KMS-11 (cell line): Measurements from ENCODE around the gene ENPP5.

ENCODE experiments used
- H2AFZ ChIP-seq: fragments of 200-600 bp; sonication (generic); 2 replicates; pipeline ENCODE4 v1.6.1; 2016; ENCODE audit warnings: antibody characterized with exemption, mixed run types, low read depth
- H3K27ac ChIP-seq: fragments of 200-600 bp; sonication (generic); 2 replicates; pipeline ENCODE4 v1.6.1; 2016; ENCODE audit warnings: mild to moderate bottlenecking, mixed run types
- H3K27me3 ChIP-seq: fragments of 200-600 bp; sonication (generic); 2 replicates; pipeline ENCODE4 v1.6.1; 2017; ENCODE audit warnings: mild to moderate bottlenecking, low read depth, mixed run types, moderate library complexity; ENCODE audit not compliant: insufficient read depth
- H3K36me3 ChIP-seq: fragments of 200-600 bp; sonication (generic); 2 replicates; pipeline ENCODE4 v1.6.1; 2017; ENCODE audit warnings: mild to moderate bottlenecking, mixed run types; ENCODE audit not compliant: insufficient read depth
- H3K4me1 ChIP-seq: fragments of 200-600 bp; sonication (generic); 2 replicates; pipeline ENCODE4 v1.6.1; 2016; ENCODE audit warnings: mild to moderate bottlenecking, low read depth, mixed run types; ENCODE audit not compliant: poor library complexity, severe bottlenecking
- H3K4me2 ChIP-seq: fragments of 200-600 bp; sonication (generic); 2 replicates; pipeline ENCODE4 v1.7.0; 2016; ENCODE audit warnings: mild to moderate bottlenecking, mixed run types
- H3K4me3 ChIP-seq: fragments of 200-600 bp; sonication (generic); IDR thresholded peaks from 2 replicates; pipeline ENCODE4 v1.6.1; 2017; ENCODE audit warnings: low read depth, low read length, mixed read lengths; ENCODE audit not compliant: insufficient read depth
- H3K79me2 ChIP-seq: fragments of 200-600 bp; sonication (generic); 2 replicates; pipeline ENCODE4 v1.6.1; 2016; ENCODE audit warnings: low read depth, mixed run types; ENCODE audit not compliant: insufficient read depth
- H3K9ac ChIP-seq: fragments of 200-600 bp; sonication (generic); 2 replicates; pipeline ENCODE4 v1.6.1; 2016; ENCODE audit warnings: mild to moderate bottlenecking, mixed run types
- H4K20me1 ChIP-seq: fragments of 200-600 bp; sonication (generic); 2 replicates; pipeline ENCODE4 v1.6.1; 2016; ENCODE audit warnings: mild to moderate bottlenecking, mixed run types; ENCODE audit not compliant: insufficient read depth
- CTCF ChIP-seq: fragments of 200-600 bp; sonication (generic); conservative IDR thresholded peaks from 2 replicates; pipeline ENCODE4 v1.6.1; 2017; ENCODE audit warnings: low read depth, mild to moderate bottlenecking, antibody characterized with exemption, low read length, moderate library complexity, mixed read lengths

Gene ENPP5

GRCh38 chr6:46144270-46144669, 26.5 kb downstream of the ENPP5 start:
- no peak for TF ChIP-seq CTCF
- Histone ChIP-seq H3K4me3 (no peak overlapping the region), H3K9ac (no peak overlapping the region), H3K27ac (no peak overlapping the region), H3K79me2 (no peaks in the 10 kb centered on the region), H3K4me2 (no peak overlapping the region), H3K4me1 (no peaks in the 10 kb centered on the region), H2AFZ (no peak overlapping the region), H4K20me1 (no peaks in the 10 kb centered on the region), H3K27me3 (no peaks in the 10 kb centered on the region), H3K36me3 (no peaks in the 10 kb centered on the region)

- Histone ChIP-seq H3K4me2 (no peak overlapping the region), H3K79me2 (peaks cover 11% of the 10 kb centered on the region), H3K36me3 (no peaks in the 10 kb centered on the region), H3K4me1 (peaks cover 9% of the 10 kb centered on the region), H2AFZ (no peak overlapping the region), H4K20me1 (no peaks in the 10 kb centered on the region), H3K9ac (no peak overlapping the region), H3K27me3 (no peaks in the 10 kb centered on the region), H3K4me3 (no peak overlapping the region), H3K27ac (no peak overlapping the region)
- TF ChIP-seq CTCF: no peak
These were observed 32.5 kb downstream of the ENPP5 start for GRCh38 chr6:46138281-46138680.

GRCh38 chr6:46137387-46137786, 33.4 kb downstream of the ENPP5 start:
- Histone ChIP-seq H4K20me1 (no peaks in the 10 kb centered on the region), H3K9ac (no peak overlapping the region), H3K4me1 (peaks cover 9% of the 10 kb centered on the region), H3K4me3 (no peak overlapping the region), H3K4me2 (no peak overlapping the region), H2AFZ (no peak overlapping the region), H3K79me2 (peaks cover 11% of the 10 kb centered on the region), H3K27me3 (no peaks in the 10 kb centered on the region), H3K27ac (no peak overlapping the region), H3K36me3 (no peaks in the 10 kb centered on the region)
- TF ChIP-seq CTCF: no peak

GRCh38 chr6:46136831-46137230, 33.9 kb downstream of the ENPP5 start:
- Histone ChIP-seq H2AFZ (no peak overlapping the region), H4K20me1 (no peaks in the 10 kb centered on the region), H3K9ac (no peak overlapping the region), H3K79me2 (peaks cover 11% of the 10 kb centered on the region), H3K36me3 (no peaks in the 10 kb centered on the region), H3K27ac (no peak overlapping the region), H3K4me1 (peaks cover 9% of the 10 kb centered on the region), H3K4me2 (no peak overlapping the region), H3K27me3 (no peaks in the 10 kb centered on the region), H3K4me3 (no peak overlapping the region)
- no peak for TF ChIP-seq CTCF
